ENCODE results near the gene LRMDA.

GRCh38 chr10:75404815-75405597 lies 26.4 kb upstream of the LRMDA start:
- TF ChIP-seq TAF1 (IDR thresholded peaks at IDR 0.05; ENCODE audit: borderline replicate concordance, low read depth, low read length) (no peak), CREB1 (IDR thresholded peaks at IDR 0.05; ENCODE audit: low read depth) (no peak), CTCF (IDR thresholded peaks at IDR 0.05 in 2 of 3, conservative IDR thresholded peaks at IDR 0.05 in 1 of 3; ENCODE audit: control insufficient read depth in 2 of 3, extremely low read depth in 1 of 3, insufficient read depth in 1 of 3, low read depth in 3 of 3, low read length in 3 of 3) (no peak), GABPA (IDR thresholded peaks at IDR 0.05; ENCODE audit: low read depth) (no peak), ZBTB33 (IDR thresholded peaks at IDR 0.05) (no peak), ZNF274 (IDR thresholded peaks at IDR 0.05; ENCODE audit: insufficient read depth, insufficient read length) (no peak), IKZF1 (conservative IDR thresholded peaks at IDR 0.05) (no peak), POLR2A (IDR thresholded peaks at IDR 0.05; ENCODE audit: low read depth, low read length) (no peak), ATF3 (IDR thresholded peaks at IDR 0.05; ENCODE audit: borderline replicate concordance, extremely low read depth, low read depth, low read length) (no peak), SMAD1 (IDR thresholded peaks at IDR 0.05; ENCODE audit: low read depth, partially characterized antibody) (no peak), ZBTB40 (IDR thresholded peaks at IDR 0.05; ENCODE audit: borderline replicate concordance) (no peak)

Measured in GM12878 (cell line).